Measurements from ENCODE around the gene PYCR2. TPM values are rescaled to one million over a fixed set of nuclear protein-coding genes. Genes with fewer than 3 reads are reported as not detected.

The PYCR2 gene
- total RNA-seq, 1 experiment from 2014 or later = 104 TPM

DNA sequence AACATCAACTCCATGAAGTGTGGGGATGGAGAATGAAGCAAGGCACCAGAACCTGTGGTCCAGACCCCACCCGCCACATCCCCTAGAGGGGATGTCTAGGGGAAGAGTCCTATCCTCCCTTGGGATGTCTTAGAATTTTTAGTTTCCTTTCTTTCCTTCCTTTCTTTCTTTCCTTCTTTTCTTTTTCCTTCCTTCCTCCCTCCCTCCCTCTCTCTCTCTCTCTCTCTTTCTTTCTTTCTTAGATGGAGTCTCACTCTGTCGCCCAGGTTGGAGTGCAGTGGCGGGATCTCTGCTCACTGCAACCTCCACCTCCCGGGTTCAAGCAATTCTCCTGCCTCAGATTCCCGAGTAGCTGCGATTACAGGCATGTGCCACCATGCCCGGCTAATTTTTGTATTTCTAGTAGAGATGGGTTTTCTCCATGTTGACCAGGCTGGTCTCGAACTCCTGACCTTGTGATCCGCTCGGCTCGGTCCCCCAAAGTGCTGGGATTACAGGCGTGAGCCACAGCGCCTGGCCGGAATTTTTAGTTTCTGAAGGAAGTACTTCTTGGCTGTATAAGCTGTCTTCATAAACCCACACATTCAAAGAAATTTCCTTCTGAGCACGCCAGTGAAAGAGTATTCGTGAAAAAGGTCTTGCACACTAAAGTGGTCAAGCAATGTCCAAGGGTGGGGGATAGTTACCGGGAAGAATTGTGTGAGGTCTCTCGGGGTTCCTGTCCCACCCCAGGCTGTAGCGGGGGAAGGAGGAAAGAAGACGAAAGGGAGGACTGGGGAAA is 37.8 kb upstream of the PYCR2 start:
- H2BK15ac ChIP-seq (ENCODE audit: low read depth, low read length) = no peak overlapping the region
- H3K79me2 ChIP-seq (ENCODE audit: insufficient read depth, low read length) = no peaks in the 10 kb centered on the region
- H3K14ac ChIP-seq (ENCODE audit: insufficient read depth, low read length) = no peak overlapping the region
- DNase-seq = no peak
- no peaks in the 10 kb centered on the region for H3K23me2 ChIP-seq (ENCODE audit: insufficient read length, low read depth, low read length, poor library complexity, severe bottlenecking)
- H2BK120ac ChIP-seq (ENCODE audit: low read depth, low read length, poor library complexity, severe bottlenecking) = no peak overlapping the region
- H2BK20ac ChIP-seq (ENCODE audit: low read depth, low read length, poor library complexity, severe bottlenecking) = no peak overlapping the region
- no peak overlapping the region for H3K23ac ChIP-seq (ENCODE audit: insufficient read length, low read depth, low read length)
- H3K9ac ChIP-seq (ENCODE audit: extremely low read depth, insufficient read length, low read length) = no peak overlapping the region
- no peak overlapping the region for H3T11ph ChIP-seq (ENCODE audit: low read length)
- H3K4me2 ChIP-seq (ENCODE audit: insufficient read depth, insufficient read length, low read length) = no peak overlapping the region
- H2BK12ac ChIP-seq (ENCODE audit: insufficient read length, low read depth, low read length) = no peak overlapping the region
- H3K36me3 Mint-ChIP-seq (ENCODE audit: insufficient read depth in 1 of 3, low read depth in 3 of 3) = no peaks in the 10 kb centered on the region
- no peak overlapping the region; a peak in 2 of 5 replicates for H3K4me3 Mint-ChIP-seq
- no peak for TF ChIP-seq CTCF (conservative IDR thresholded peaks at IDR 0.05)
- H4K5ac ChIP-seq (ENCODE audit: insufficient read length, low read depth, low read length) = no peak overlapping the region
- no peak overlapping the region for H2BK5ac ChIP-seq (ENCODE audit: insufficient read length, low read length)
- H2AFZ ChIP-seq (ENCODE audit: low read length) = no peak overlapping the region
- 0 out of 4 replicates have a peak, but pooled peaks cover 0 to 1% of the 10 kb centered on the region in 2 experiments for H3K4me1 Mint-ChIP-seq
- H3K27ac Mint-ChIP-seq = no peak overlapping the region; a peak in 1 of 7 replicates
- H3K27ac ChIP-seq (ENCODE audit: insufficient read length, low read depth, low read length) = no peak overlapping the region
- no peak overlapping the region for H4K91ac ChIP-seq (ENCODE audit: insufficient read length, low read depth, low read length)
- no peak overlapping the region for H3K18ac ChIP-seq (ENCODE audit: insufficient read length, low read depth, low read length)
- no peaks in the 10 kb centered on the region for H3K79me1 ChIP-seq (ENCODE audit: insufficient read depth, low read depth, low read length, poor library complexity, severe bottlenecking)
- H4K8ac ChIP-seq (replicated peaks; ENCODE audit: insufficient read length, low read depth, low read length) = no peak overlapping the region
- no peaks in the 10 kb centered on the region for H3K9me3 Mint-ChIP-seq
- no peak overlapping the region for H2AK5ac ChIP-seq (ENCODE audit: insufficient read length, low read length)
- H4K20me1 ChIP-seq (ENCODE audit: control insufficient read depth, insufficient read depth, insufficient read length) = no peaks in the 10 kb centered on the region
- H3K56ac ChIP-seq (ENCODE audit: insufficient read length, low read depth, low read length) = no peak overlapping the region
- no peaks in the 10 kb centered on the region for H3K9me3 ChIP-seq (ENCODE audit: control insufficient read depth, low read depth, low read length)
- H3K4me1 ChIP-seq (ENCODE audit: insufficient read depth, low read length) = no peaks in the 10 kb centered on the region
- no CpG with 5 or more reads among the region's 20 CpGs for WGBS (ENCODE audit: extremely low coverage, insufficient read length, low lambda C conversion rate)
- no peaks in the 10 kb centered on the region; the same call in 1 of the 2 replicates for H3K27me3 Mint-ChIP-seq (ENCODE audit: low read depth)
- no peak overlapping the region for H3K4ac ChIP-seq (ENCODE audit: low read depth, low read length)
- H3K27me3 ChIP-seq (ENCODE audit: insufficient read depth, low read length) = no peaks in the 10 kb centered on the region
